Epithelial cell of proximal tubule (primary cell): ENCODE measurements around the gene MIGA2. TPM values are rescaled to one million over a fixed set of nuclear protein-coding genes. Genes with fewer than 3 reads are reported as not detected.

Experiments used
- DNase-seq: peaks from one replicate; pipeline ENCODE4 v3.0.0-alpha.2; 2011; ENCODE audit warnings: low read depth
- H3K4me3 ChIP-seq: 2 replicates; pipeline ENCODE4 v1.5.1; 2011; ENCODE audit warnings: low read depth, mild to moderate bottlenecking, low read length
- total RNA-seq: library from RNA; depleted of rRNA; stranded (reverse); fragments of >200 nt; gene quantifications from 2 replicates; pipeline ENCODE4 v1.2.3, GENCODE V29; 2015
- TF ChIP-seq, protein P1 (sequence below): conservative IDR thresholded peaks from 2 replicates; pipeline ENCODE4 v1.5.1; 2012; ENCODE audit warnings: low read depth, mild to moderate bottlenecking, low read length

MIGA2 gene
- total RNA-seq, 1 donor from 2014 or later, result 18.0 TPM

DNA sequence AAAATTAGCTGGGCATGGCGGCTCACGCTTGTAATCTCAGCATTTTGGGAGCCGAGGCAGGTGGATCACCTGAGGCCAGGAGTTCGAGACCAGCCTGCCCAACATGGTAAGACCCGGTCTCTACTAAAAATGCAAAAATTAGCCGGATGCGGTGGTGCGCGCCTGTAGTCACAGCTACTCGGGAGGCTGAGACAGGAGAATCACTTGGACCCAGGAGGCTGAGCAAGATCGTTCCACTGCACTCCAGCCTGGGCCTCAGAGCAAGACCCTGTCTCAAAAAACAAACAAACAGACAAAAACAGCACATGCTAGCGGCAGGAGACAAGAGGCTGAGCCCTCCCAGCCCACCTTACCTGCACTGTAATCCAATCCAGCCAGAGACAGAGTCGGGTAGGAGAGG, 43.4 kb downstream of the MIGA2 start:
- TF ChIP-seq, protein P1, sequence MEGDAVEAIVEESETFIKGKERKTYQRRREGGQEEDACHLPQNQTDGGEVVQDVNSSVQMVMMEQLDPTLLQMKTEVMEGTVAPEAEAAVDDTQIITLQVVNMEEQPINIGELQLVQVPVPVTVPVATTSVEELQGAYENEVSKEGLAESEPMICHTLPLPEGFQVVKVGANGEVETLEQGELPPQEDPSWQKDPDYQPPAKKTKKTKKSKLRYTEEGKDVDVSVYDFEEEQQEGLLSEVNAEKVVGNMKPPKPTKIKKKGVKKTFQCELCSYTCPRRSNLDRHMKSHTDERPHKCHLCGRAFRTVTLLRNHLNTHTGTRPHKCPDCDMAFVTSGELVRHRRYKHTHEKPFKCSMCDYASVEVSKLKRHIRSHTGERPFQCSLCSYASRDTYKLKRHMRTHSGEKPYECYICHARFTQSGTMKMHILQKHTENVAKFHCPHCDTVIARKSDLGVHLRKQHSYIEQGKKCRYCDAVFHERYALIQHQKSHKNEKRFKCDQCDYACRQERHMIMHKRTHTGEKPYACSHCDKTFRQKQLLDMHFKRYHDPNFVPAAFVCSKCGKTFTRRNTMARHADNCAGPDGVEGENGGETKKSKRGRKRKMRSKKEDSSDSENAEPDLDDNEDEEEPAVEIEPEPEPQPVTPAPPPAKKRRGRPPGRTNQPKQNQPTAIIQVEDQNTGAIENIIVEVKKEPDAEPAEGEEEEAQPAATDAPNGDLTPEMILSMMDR, result no peak
- no peak for DNase-seq
- peak overlapping the region; percentile 75 for H3K4me3 ChIP-seq

DNA sequence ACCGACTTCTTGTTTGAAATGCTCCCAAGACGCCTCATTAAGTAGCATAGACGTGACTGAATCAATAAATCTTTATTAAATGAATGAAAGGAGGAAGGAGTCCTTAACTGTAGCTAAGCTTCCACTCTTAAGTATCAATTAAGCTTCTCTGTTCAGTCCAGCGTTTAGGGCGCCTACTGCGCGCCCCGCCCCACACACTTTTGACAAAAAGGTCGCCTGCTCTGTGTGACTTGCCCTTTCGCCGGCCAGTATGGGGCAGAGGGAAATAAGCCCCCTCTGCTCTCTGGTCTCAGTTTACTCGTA, 43.8 kb downstream of the MIGA2 start:
- peak overlapping the region; percentile 75 for H3K4me3 ChIP-seq
- DNase-seq, result no peak
- TF ChIP-seq, protein P1, result no peak

DNA sequence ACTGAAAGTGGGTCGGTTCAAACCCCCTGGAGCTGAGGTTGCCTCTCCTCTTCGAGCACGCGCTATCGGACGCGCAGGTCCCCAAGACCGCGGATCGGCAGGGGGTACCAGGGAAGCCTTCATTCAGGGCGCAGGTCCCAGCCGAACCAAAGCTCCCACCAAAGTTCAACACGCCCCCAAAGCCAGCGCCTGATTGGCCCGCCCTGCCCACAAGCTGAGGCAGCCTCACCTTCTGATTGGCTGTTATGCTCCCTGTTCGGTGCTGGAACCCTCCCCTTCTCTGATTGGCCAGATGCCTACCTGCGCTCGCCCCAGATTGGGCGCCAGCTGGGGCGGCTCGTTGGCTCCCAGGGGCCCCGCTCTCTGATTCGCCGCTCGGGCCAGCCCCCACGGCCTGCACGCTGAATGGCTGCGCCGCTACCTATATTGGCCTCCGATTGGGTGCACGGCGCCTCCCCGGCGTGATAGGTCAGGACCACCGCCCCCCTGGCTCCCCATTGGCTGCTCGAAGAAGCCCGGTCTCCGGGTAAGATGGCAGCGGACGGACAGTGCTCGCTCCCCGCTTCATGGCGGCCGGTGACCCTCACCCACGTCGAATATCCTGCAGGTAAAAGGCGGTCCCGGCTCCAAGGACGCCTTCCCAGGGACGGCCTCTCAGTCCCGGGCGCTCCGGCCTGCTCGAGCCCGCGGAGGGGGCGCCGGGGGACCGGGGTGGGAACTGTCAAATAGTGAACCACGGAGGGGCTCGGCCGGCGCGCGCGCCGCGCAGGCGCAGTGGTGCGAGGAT, 44.4 kb downstream of the MIGA2 start, which contains the start of gene DOLPP1:
Gene DOLPP1, plus strand, starts transcription at position 511 of the 787 bp plus-strand sequence. Its CDS starts 21 bp downstream, at position 532.
- TF ChIP-seq, protein P1, result no peak
- peak; percentile 84 for DNase-seq
- H3K4me3 ChIP-seq, result peak within 1 kb of the TSS; percentile 75

DNA sequence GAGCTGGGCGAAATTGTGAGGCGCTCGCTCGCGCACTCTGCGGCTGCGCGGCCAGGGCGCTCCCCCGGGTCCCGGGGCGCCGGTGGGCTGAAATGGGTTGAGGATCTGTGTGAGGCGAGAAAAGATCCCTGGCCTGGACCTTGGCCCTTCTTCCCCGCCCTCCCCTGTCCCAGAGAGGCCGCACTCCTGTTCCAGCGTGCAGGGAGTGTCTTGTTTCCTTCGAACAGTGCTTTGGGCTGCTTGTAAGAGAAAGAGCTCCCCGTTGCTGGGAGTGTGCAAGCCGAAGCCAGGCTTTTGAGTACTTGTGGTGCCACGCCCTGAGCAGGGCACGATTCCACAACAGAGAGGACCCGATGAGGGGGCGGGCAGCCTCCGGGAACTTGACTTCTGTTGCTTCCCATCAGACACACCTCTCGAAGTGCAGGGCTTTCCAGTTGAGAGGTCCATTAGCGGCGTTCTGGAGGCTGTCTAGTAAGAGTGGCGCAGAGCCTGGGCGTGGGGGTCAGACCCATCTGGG, 45.0 kb downstream of the MIGA2 start:
- no peak for DNase-seq
- TF ChIP-seq, protein P1, result no peak
- peak overlapping the region; percentile 75 for H3K4me3 ChIP-seq

DNA sequence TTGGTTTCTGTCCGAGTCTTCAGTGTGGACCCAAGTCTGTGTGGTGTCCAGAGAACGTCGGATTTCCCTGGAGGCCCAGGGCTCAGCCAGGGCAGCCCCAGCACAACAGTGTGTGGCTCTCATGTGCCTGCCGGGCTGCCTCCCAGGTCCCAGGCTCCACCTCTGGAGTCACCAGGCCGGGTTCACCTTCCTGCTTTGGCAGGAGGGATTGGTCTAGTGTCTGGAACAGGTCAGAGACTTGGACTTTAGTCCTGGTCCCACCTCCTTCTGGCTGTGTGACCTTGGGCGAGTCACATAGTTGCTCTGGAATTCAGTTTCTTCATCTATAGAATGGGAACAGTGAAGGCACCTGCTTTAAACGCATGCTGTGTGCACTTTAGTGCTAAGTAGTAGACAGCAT, 47.7 kb downstream of the MIGA2 start:
- TF ChIP-seq, protein P1, result no peak
- DNase-seq, result no peak

DNA sequence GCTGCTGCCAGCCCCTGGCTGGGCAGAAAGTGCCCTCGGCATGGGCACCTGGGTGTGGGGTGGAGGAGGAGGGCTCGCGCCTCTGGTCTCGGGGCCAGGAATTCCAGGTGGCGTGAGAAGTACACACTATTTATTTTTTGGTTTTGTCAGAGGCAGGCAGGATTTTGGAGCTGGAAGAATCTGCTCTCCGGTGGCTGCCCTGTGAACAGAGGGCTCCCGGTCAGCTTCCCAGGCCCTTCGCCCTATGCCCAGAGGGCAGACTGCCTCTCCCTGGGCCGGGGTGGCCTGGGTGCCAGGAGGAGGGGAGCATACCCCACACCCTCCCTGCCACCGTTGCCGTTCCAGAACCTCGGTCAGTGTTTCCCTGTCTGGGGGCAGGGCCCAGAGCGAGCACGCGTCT, 52.8 kb downstream of the MIGA2 start:
- DNase-seq, result no peak
- TF ChIP-seq, protein P1, result no peak
- no peak overlapping the region for H3K4me3 ChIP-seq

More for the DNA sequence above, 47.7 kb downstream of the MIGA2 start:
- H3K4me3 ChIP-seq, result no peak overlapping the region
